ENCODE results near the gene ANKRD33.

The ANKRD33 gene

DNA sequence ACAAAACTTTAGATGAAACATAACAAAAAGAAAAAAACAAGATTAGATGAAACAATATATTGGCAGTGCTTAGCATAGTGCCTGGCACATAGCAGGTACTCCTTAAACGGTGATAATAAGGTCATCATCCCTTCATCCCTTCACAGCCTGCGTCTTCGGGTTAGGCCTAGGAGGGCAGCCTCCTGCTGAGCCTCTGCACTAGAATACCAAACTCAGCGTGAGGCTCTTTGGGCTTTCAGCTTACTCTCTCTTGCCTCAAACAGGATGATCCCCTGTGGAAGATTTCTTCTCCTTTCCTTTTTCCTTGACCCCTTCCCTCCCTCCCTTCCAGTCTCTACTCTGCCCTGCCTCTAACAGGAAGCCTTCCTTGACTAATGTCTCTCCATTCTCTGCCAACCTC lies 25.0 kb upstream of the ANKRD33 start:
- DNase-seq (ENCODE audit: low read depth) = no peak

DNA sequence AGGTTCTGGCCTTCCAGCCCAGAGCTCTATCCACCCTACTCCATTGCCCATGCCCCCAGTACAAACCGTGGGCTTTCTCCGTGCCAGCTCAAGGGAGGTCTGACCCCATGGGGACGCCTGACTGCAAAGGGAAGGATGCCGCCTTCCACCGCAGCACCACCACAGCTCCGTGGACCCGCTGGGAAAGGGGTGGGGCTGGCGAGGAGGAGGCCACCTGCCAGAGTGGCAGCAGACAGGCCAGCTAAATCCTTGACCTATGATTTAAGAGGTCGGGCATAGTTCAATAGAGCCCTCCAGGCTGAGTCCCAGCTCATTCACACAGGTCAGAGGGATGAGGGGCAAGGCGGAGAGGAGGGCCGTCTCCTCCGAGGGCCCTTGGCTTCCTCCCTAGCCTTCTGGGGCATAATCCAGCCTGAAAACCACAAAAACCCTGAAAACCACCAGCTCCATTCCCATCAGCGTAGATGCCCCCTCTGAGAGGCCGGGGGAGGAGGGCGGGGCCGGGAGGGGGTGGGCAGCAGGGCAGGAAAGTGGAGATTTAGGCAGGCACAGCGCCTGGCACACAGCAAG lies 24.5 kb upstream of the ANKRD33 start:
- no peak for DNase-seq (ENCODE audit: low read depth)

DNA sequence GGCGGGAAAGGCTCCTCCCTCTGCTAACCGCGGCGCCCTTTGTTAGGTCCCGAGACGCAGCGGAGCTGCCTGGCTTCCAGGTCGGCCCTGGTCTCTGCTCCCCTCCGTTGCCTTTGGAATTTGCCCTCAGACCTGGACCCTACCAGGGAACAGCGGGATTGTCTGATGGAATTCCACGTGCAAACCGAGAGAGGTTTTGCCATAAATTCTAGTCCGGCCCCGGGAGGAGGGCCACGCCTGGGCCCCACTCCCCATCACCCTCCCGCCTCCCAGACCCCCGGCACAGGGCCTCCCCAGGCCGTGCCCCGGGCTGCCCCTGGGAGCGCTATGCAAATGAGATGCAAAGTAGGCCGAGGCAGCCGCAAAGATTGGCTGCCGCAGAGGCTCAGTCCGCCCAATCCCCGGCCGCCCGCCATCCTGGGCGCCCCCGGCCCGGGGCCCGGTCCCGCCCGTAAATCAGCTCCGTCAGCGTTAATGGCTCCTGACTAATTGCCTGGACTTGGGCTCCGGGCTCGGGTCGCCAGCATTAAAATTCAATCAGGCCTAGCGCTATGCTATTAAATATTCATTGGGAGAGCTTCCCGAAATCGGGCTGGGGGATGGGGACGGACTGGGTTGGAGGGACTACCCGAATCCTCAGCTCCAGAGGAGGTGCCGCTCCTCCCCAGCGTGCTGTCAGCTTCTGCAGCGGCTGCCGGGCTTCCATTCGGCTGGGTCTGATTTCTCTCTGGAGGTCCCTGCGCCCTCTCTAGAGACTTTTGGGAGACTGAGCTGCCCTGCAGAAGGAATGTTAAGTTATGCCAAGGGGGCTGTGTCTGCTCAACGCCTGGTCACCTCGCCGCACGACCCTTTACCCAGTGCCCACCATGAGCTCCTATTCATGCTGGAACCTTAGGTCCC lies 23.7 kb upstream of the ANKRD33 start:
- no peak for DNase-seq (ENCODE audit: low read depth)

DNA sequence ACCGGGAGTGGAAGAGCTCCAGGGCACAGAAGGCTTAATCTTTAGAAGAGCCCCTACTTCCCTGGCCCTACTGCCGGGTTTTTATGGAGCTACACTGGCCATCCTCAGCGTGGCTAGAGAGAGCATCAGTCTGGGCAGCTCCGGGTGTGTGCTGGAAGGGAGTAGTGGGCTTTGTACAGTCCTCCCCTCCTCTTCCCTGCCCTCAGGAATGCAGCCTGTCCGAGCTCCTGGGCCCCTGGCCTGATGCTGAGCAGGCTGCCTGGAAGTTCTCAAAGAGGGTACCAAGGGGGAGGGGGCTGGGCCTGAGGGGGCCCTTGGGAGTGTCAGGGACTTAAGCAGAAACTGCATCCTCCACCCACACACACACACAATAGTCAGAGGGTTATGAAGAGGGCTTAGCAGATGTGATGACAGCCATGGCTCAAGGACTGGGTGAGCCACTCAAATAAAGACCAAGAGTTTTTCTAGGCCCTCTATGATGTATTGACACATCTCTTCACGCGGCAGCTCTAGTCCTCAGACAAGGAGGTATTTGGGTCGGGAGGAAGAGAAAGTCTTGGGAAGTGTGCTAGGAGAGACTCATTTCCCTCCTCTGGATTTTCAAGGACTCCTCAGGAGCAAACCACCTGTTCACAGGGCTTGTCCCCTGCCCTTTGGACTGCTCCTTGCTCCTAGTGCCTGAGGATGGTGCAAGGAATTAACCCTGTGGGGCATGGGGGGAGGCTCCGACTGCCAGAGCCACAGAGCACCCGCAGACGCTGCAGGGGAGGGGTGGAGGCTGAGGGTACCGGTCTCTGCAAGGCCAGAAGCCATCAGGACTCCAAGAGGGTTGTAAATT lies 22.9 kb upstream of the ANKRD33 start:
- no peak for DNase-seq (ENCODE audit: low read depth)

DNA sequence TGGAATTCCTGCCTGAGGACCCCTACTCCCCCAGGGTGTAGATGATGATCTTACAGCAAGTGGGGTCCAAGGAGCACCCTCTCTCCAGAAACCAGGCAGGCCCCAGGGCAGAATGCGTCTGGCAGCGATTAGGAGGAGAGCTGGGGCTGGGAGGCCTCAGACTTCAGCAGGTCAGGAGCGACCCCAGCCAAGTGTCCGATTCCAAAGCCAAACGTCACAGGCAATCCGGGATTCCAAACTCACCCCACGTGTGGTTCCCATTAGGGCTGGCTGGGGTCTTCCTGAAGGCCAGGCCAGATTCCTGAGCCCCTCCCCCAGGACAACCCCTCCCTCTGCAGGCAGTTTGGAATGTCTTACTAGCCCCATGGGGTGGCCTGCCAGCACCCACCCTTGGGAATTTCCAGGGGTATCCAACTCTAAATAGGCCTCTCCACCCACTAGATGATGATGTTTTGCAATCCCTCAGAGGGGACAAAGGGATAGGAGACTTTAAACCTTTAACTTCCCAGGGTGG lies 22.1 kb upstream of the ANKRD33 start:
- no peak for DNase-seq (ENCODE audit: low read depth)

DNA sequence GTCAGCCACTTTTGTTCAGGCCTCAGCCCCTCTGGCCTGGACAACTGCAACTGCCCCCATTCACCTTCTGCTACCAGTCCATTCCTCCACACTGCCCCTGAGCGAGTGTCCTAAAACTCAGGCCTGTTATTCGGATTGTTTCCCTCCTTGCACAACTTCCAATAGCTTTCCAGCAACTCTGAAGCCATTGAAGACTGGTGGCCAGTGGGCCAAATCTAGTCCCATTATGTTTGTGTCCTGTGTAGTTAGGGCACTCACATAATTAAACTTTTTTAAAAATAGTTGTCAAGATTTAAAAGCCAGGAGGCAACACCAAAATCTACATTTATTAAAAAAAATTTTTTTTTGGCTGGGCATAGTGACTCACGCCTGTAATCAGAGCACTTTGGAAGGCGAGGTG lies 21.6 kb upstream of the ANKRD33 start:
- DNase-seq (ENCODE audit: low read depth) = no peak

DNA sequence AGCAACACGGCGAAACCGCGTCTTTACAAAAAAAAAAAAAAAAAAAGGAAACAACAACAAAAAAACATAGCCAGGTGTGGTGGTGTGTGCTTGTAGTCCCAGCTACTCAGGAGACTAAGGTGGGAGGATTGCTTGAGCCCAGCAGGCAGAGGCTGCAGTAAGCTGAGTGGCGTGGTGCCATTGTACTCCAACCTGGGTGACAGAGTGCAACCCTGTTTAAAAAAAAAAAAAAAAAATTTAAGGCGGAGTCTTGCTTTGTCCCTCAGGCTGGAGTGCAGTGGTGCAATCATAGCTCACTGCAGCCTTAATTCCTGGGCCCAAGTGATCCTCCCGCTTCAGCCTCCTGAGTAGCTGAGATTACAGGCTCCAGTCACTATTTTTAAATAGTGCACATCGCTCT lies 21.1 kb upstream of the ANKRD33 start:
- no peak for DNase-seq (ENCODE audit: low read depth)

DNA sequence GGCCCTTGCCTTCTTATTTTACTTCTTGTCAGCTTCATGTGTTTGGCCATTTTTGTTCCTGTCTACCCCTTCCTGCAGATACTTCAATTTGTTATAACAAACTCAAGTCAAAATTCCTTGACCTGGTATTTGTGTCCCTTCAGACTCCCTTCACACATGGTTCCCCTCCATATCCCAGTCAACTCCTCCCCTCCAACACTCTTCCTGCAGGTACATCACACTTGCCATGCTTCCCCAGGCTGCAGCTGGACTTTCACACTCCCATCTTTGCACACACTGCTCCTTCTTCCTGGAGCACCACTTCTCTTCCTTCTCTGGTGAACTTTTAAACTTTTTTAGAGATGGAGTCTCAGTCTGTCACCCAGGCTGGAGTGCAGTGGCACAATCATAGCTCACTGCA lies 20.5 kb upstream of the ANKRD33 start:
- no peak for DNase-seq (ENCODE audit: low read depth)

DNA sequence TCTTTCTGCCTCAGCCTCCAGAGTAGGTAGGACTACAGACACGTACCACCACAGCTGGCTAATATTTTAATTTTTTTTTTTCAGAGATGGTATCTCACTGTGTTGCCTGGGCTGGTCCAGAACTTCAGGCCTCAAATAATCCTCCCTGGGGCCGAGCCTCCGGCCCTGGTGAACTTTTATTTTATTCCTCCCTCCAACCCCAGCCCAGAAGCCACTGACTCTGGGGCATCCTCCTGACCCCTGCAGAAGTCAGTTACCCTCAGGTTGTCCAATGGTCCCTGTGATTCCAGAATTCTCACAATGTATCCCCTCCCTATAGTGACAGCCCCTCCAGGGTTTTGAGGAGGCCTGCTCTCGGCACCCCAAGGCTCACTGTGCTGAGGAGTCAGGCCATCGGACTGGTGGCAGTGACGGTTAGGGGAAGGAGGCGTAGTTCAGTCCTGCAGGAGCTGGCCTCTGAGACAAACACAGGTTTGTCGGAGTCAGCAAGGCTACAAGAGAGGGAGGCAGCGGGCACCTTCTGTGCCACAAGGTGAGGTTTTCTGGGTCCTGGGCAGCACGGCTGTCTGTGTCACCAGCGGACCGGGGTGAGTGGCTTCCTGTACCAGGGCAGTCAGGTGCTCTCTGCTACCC lies 20.0 kb upstream of the ANKRD33 start:
- no peak for DNase-seq (ENCODE audit: low read depth)

DNA sequence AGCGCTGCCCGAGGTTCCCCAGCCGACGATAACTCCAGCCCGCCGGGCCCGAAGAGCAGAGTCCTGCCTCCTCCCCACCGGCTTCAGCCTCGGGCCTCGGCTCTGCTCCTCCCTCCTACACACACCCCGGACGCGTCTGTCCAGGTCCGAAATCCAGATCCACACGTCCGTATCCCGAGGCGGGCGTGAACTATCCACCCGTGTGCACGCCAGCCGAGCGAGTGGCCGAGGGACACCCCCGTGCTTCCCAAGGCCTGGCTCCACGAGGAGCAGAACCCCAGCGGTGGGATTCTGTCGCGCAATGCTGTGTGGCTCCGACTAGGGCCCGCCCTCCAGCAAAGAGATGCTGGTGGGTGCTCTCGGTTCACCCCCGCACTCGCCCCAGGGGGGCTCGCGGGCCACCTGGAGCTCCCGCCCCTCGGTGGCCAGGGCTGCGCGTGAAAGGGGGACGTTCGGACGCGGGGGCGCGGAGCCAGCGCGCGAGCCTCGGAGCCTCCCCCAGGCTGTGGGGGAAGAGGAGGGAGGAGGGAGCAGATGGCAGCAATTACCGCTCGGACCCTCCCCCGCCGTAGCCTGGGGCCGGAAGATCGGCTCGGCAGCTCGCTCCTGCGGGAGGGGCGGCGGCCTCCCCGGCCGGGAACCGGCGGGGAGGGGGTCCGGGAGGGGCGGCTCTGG lies 18.9 kb upstream of the ANKRD33 start:
- DNase-seq (ENCODE audit: low read depth) = no peak

DNA sequence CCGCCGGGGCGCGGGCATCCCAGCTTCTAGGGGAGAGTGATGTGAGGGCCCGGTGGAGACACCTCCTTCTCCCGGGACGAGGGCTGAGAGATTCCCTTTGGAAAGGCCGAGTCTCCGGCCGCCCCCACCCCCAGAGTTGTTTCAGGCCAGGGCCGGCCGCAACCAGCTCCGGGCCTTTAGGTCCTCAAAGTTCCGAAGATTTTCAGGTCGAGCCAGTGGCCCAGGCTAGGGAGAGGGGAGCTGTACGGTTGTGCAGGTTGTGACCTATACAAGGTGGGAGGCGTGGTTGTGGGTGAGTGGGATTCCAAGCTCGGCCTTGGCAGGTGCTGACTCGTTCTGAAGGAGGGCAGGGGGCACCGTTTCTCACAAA lies 18.4 kb upstream of the ANKRD33 start:
- DNase-seq (ENCODE audit: low read depth) = no peak

DNA sequence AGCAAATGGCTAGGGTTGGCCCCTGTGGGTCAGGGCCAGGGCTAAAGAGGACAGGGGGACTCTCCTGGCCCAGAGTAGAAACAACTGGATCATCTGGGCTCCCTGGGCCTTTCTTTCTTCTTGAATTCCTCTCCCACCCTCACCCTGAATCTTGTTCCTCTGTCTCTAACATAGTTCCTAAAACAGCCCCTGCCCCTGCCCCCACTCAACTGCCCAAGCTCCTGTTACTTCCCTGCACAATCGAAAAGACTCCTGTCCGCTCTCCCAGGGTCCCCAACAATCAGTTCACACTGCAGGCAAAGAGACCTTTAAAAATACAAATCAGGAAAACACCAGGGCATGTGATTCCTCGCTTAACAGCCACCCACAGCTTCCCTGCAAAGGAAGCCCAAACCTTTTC lies 18.0 kb upstream of the ANKRD33 start:
- no peak for DNase-seq (ENCODE audit: low read depth)

DNA sequence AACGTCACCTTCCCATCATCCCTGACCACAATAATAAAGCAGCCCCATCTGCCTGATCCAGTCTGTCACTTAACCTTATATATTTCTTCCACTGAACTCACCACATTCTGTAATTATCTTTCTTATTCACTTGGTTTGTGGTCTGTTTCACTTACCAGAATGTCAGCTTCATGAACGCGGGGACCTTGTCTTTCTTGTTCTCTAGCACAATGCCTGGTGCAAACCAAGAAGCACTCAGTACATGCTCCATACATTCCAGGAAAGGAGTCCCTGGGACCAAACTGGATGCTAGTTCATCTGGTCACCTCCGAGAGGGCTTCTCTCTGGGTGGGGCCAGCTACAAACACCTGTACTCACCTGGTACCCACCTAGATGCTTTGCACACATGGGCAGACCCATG lies 17.4 kb upstream of the ANKRD33 start:
- no peak for DNase-seq (ENCODE audit: low read depth)

DNA sequence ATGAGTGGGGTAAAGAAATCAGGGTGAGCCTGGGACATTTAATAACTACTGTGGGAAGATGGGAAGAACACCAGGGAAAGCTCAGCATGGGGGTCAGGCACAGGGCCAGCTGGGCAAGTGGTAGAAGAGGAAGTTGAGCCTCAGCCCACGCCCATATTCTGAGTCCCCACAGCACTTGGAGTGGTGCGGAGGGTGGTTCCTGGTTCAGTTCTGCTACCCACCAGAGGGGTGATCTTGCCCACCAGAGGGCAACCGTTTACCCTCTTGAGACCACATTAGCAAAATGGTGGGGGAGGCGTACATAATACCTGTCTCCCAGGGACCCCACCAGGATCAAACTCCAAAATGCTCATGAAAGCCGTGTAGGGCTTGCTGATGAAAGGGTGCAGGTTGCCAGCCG lies 16.8 kb upstream of the ANKRD33 start:
- no peak for DNase-seq (ENCODE audit: low read depth)

DNA sequence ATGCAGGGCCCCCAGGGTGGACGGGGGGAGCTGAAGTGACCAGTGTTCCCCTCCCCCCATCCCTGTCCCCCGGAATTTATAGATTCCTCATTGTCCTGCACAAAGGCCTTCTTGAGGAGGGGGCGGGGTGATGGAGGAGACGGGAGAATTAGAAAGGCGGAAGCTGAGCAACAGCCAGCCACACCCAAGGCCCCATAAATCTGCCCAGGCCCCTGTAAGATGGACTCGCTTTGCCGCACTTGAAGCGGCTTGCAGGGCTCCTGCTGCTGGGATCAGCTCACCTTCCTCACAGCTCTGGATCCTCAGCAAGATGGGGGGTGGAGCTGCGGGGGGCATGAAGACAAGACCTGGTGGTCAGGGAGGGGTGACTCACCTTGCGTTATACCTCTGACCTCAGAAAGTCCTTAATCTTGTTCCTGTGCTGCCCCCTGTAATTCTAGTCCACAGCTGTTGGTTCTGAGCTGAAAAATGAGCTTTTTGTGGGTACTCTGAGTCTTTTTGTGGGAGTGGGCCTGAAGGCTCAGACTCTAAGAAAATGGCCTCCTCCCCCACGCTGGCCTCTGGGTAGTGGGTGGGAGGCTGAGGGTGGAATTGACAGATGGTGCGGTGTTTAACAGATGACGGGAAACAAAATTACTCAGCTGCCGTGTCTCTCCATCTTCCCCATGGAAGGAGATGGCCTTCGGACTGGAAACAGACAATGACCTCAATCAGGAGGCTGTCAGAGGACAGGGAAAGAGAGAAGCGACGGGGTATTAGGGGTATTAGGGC lies 15.8 kb upstream of the ANKRD33 start:
- no peak for DNase-seq (ENCODE audit: low read depth)

DNA sequence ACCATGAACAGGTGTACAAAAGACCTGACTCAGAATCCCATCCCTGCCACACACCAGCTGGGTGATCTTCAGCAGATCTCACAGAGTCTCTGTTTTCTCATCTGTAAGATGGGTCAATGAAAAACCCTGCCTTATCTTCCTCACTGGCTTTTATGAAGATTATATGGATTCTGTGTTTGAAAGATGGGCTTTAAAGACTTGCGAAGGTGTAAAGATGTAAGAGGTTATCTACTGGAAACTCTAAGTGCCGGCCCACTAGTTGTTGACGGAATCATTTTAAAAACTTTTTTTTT lies 15.3 kb upstream of the ANKRD33 start:
- no peak for DNase-seq (ENCODE audit: low read depth)

DNA sequence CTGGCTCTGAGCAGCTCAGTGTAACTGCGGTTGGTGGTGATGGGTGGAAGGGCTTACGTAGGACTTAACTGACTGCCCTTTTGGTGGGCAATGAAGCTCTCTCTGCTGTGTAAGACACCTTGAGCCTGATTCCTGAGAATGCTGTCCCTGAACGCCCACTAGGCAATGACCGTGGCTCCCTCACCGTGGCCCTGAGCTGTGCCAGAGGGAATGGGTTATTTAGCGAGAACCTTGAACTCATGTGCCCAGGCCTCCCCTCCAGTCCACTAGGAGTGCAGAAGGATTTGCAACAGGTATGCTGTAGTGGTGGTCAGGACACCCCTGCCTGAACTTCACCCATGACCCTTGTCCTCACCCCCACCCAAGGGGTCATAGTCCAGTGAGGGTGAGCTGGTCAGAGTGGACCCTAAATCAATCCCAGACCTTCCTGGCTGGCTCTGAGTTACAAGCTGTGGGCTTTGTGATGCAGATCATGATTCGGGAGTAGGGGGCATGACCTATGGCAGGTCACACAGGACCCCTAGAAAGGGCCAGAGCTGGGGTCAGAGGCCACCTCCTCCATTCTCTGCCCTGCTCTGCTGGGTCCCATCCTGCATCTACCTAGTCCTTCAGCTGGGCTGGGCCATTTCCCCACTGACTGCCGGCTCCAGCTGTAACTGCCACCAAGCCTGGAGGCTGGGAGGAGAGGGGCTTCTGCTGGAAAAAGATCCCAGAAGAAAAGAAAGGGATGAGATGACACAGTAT lies 14.5 kb upstream of the ANKRD33 start:
- DNase-seq (ENCODE audit: low read depth) = no peak

DNA sequence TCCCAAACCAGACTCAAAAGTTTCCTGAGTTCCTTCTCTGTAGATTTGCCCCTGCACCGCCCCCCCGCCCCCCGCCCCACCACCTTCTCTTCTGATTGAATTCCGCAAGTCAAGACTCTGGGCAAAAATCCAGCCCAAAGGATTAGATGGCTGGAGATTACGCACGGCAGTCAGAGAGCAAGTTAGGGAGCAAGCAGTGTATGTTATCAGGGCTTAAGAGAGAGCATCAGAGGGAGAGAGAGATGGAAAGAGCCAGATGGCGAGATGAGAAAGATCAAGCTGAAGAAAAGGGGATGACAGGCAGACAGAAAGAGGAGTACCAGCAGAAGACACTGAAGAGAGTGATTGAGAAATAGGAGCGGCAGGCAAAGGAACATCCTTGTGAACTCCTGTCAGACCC lies 13.9 kb upstream of the ANKRD33 start:
- DNase-seq (ENCODE audit: low read depth) = no peak

DNA sequence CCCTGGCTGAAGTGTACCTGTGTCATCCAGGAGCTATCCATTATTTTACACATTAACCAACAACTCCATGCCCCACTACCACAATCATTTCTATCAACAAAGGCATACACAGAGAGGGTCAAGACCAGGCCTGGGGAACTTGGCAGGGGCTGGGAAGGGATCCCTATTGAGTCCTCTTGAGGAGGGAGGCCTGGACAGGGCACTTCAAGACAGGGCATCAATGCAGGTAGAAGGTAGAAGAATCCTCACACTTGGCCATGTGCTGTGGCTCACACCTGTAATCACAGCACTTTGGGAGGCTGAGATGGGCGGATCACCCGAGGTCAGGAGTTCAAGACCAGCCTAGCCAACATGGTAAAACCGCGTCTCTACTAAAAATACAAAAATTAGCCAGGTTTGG lies 13.4 kb upstream of the ANKRD33 start:
- DNase-seq (ENCODE audit: low read depth) = no peak

DNA sequence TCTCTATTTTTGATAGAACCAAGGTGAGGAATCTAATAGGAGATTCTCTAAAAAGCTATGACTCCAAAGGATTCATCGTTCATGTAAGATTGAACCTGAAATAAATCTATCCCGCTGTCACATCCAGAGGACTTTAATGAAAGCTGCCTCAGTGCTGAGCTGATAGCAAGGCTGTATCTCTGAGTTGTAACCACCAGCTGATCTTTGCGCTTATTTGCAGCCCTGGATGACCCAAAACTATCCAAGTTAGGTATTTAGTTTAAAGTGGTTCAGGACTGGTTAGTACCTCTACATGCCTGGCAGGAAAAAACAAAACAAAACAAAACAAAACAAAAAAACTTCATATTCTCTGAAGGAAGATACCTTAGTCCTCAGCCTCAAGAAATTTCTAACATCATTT lies 8.8 kb upstream of the ANKRD33 start:
- no peak for DNase-seq (ENCODE audit: low read depth)

DNA sequence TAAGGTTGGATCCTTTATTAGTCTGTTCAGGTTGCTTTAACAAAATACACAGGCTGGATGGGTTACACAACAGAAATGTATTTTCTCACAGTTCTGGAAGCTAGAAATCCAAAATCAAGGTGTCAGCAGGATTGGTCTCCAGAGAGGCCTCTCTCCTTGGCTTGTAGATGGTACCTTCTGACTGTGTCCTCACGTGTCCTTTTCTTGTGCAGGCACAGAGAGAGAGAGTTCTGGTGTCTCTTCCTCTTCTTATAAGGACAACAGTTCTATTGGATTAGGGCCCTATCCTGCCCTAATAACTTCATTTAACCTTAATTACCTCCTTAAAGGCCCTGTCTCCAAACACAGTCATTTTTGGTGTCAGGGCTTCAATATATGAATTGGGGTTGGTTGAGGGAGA lies 4.6 kb upstream of the ANKRD33 start:
- DNase-seq (ENCODE audit: low read depth) = no peak

All from HS-27A (cell line).